Measurements from ENCODE around the gene PRRX2.
A peak's percentile ranks its signal among the peaks of the same experiment; 100 is the strongest.

The PRRX2 gene

GRCh38 chr9:129737479-129738274 lies 72.2 kb downstream of the PRRX2 start:
- H3K4me3 Mint-ChIP-seq: peak overlapping the region in 2 of 3 experiments; percentile 44 to 69
- peak; percentile 90 to 98 (median 97) for TF ChIP-seq CTCF (IDR thresholded peaks at IDR 0.05; ENCODE audit: unreplicated experiment in 3 of 3)
- H3K36me3 Mint-ChIP-seq (ENCODE audit: low read depth): no peaks in the 10 kb centered on the region
- H3K27me3 Mint-ChIP-seq (ENCODE audit: low read depth): peaks cover 30% of the 10 kb centered on the region
- H3K9me3 Mint-ChIP-seq: no peaks in the 10 kb centered on the region
- H3K27ac Mint-ChIP-seq: peak overlapping the region in 2 of 3 experiments; percentile 5 to 12
- no peaks in the 10 kb centered on the region for H3K4me1 Mint-ChIP-seq

- Mint-ChIP-seq H3K9me3 (no peaks in the 10 kb centered on the region), H3K27ac (no peak overlapping the region), H3K36me3 (ENCODE audit: low read depth) (no peaks in the 10 kb centered on the region), H3K4me3 (peak overlapping the region in 2 of 3 experiments; percentile 8 to 53), H3K27me3 (ENCODE audit: low read depth) (peaks cover 22% of the 10 kb centered on the region), H3K4me1 (no peaks in the 10 kb centered on the region)
- no peak for TF ChIP-seq CTCF (IDR thresholded peaks at IDR 0.05; ENCODE audit: unreplicated experiment in 3 of 3)
Observed at GRCh38 chr9:129739432-129739831, 74.0 kb downstream of the PRRX2 start.

- Mint-ChIP-seq H3K27ac (no peak overlapping the region), H3K36me3 (ENCODE audit: low read depth) (no peaks in the 10 kb centered on the region), H3K27me3 (ENCODE audit: low read depth) (peaks cover 22% of the 10 kb centered on the region), H3K4me1 (no peaks in the 10 kb centered on the region), H3K4me3 (no peak overlapping the region), H3K9me3 (no peaks in the 10 kb centered on the region)
- TF ChIP-seq CTCF (IDR thresholded peaks at IDR 0.05; ENCODE audit: unreplicated experiment in 3 of 3): no peak
Observed at GRCh38 chr9:129740174-129740573, 74.7 kb downstream of the PRRX2 start.

- no peak overlapping the region for H3K27ac Mint-ChIP-seq
- no peaks in the 10 kb centered on the region for H3K9me3 Mint-ChIP-seq
- no peak overlapping the region for H3K4me3 Mint-ChIP-seq
- no peak for TF ChIP-seq CTCF (IDR thresholded peaks at IDR 0.05; ENCODE audit: unreplicated experiment in 3 of 3)
- no peaks in the 10 kb centered on the region for H3K4me1 Mint-ChIP-seq
- peaks cover 22% of the 10 kb centered on the region for H3K27me3 Mint-ChIP-seq (ENCODE audit: low read depth)
- no peaks in the 10 kb centered on the region for H3K36me3 Mint-ChIP-seq (ENCODE audit: low read depth)
Observed at GRCh38 chr9:129740666-129741464, 75.4 kb downstream of the PRRX2 start.

GRCh38 chr9:129745200-129745599 lies 79.8 kb downstream of the PRRX2 start:
- peak overlapping the region; percentile 53 to 91 (median 70) for H3K27ac Mint-ChIP-seq
- no peaks in the 10 kb centered on the region for H3K4me1 Mint-ChIP-seq
- no peaks in the 10 kb centered on the region for H3K36me3 Mint-ChIP-seq (ENCODE audit: low read depth)

More at GRCh38 chr9:129745200-129745599, 79.8 kb downstream of the PRRX2 start:
- H3K4me3 Mint-ChIP-seq: no peak overlapping the region
- TF ChIP-seq CTCF (IDR thresholded peaks at IDR 0.05; ENCODE audit: unreplicated experiment in 3 of 3): no peak
- peaks cover 6% of the 10 kb centered on the region for H3K27me3 Mint-ChIP-seq (ENCODE audit: low read depth)
- H3K9me3 Mint-ChIP-seq: no peaks in the 10 kb centered on the region
